ENCODE measurements around the gene ANKHD1. TPM values are rescaled to one million over a fixed set of nuclear protein-coding genes. Genes with fewer than 3 reads are reported as not detected.
A peak's percentile ranks its signal among the peaks of the same experiment; 100 is the strongest.

ANKHD1 gene
- polyA plus RNA-seq, 1 donor from 2014 or later: 61.8 TPM

GRCh38 chr5:140548300-140548688 lies 146.7 kb downstream of the ANKHD1 start:
- Histone ChIP-seq H3K27me3 (ENCODE audit: insufficient read depth, low read depth, low read length) (no peaks in the 10 kb centered on the region), H3K36me3 (ENCODE audit: insufficient read depth, low read length) (no peaks in the 10 kb centered on the region), H2AFZ (ENCODE audit: low read depth, low read length) (no peak overlapping the region), H3K79me2 (replicated peaks; ENCODE audit: insufficient read depth, low read length) (peaks cover 7% of the 10 kb centered on the region), H3K4me2 (ENCODE audit: low read length) (no peak overlapping the region), H3F3A (ENCODE audit: insufficient read depth, low read length, poor library complexity, severe bottlenecking) (no peaks in the 10 kb centered on the region), H3K4me3 (ENCODE audit: low read length) (no peak overlapping the region), H3K9me2 (ENCODE audit: insufficient read depth, low read length) (no peaks in the 10 kb centered on the region), H3K9me3 (ENCODE audit: low read length) (no peaks in the 10 kb centered on the region), H3K27ac (ENCODE audit: low read length) (no peak overlapping the region), H3K9ac (ENCODE audit: low read length) (no peak overlapping the region), H4K20me1 (ENCODE audit: insufficient read depth) (no peaks in the 10 kb centered on the region)
- TF ChIP-seq POLR2AphosphoS5 (IDR thresholded peaks at IDR 0.05): peak; percentile 17
- no peak for TF ChIP-seq EZH2 (IDR thresholded peaks at IDR 0.05; ENCODE audit: borderline replicate concordance, insufficient read depth, low read length, poor library complexity, severe bottlenecking)

GRCh38 chr5:140548791-140549190 lies 147.2 kb downstream of the ANKHD1 start:
- TF ChIP-seq REST (IDR thresholded peaks at IDR 0.05; ENCODE audit: borderline replicate concordance) (no peak), TAF1 (IDR thresholded peaks at IDR 0.05; ENCODE audit: low read depth) (no peak), CTCF (IDR thresholded peaks at IDR 0.05; ENCODE audit: poor library complexity, severe bottlenecking) (no peak), MXI1 (conservative IDR thresholded peaks at IDR 0.05; ENCODE audit: poor library complexity, severe bottlenecking) (no peak), RAD21 (conservative IDR thresholded peaks at IDR 0.05) (no peak), POLR2AphosphoS5 (IDR thresholded peaks at IDR 0.05) (no peak), SMC3 (conservative IDR thresholded peaks at IDR 0.05; ENCODE audit: poor library complexity) (no peak), EP300 (conservative IDR thresholded peaks at IDR 0.05; ENCODE audit: poor library complexity, severe bottlenecking) (no peak), EZH2 (IDR thresholded peaks at IDR 0.05; ENCODE audit: borderline replicate concordance, insufficient read depth, low read length, poor library complexity, severe bottlenecking) (no peak)
- H3K9ac ChIP-seq (ENCODE audit: low read length): no peak overlapping the region
- no peak overlapping the region for H3K4me2 ChIP-seq (ENCODE audit: low read length)
- H2AFZ ChIP-seq (ENCODE audit: low read depth, low read length): no peak overlapping the region
- no peaks in the 10 kb centered on the region for H4K20me1 ChIP-seq (ENCODE audit: insufficient read depth)
- peaks cover 7% of the 10 kb centered on the region for H3K79me2 ChIP-seq (replicated peaks; ENCODE audit: insufficient read depth, low read length)
- no peaks in the 10 kb centered on the region for H3K36me3 ChIP-seq (ENCODE audit: insufficient read depth, low read length)
- H3K9me2 ChIP-seq (ENCODE audit: insufficient read depth, low read length): no peaks in the 10 kb centered on the region
- H3K27ac ChIP-seq (ENCODE audit: low read length): no peak overlapping the region
- no peak overlapping the region for H3K4me3 ChIP-seq (ENCODE audit: low read length)
- no peaks in the 10 kb centered on the region for H3K27me3 ChIP-seq (ENCODE audit: insufficient read depth, low read depth, low read length)
- H3K9me3 ChIP-seq (ENCODE audit: low read length): no peaks in the 10 kb centered on the region
- no peaks in the 10 kb centered on the region for H3F3A ChIP-seq (ENCODE audit: insufficient read depth, low read length, poor library complexity, severe bottlenecking)
